Gastrocnemius medialis (tissue), 4 donors: ENCODE measurements around the gene ASCL1.

Source experiments
- POLR2A ChIP-seq, 2 donors: fragments of 450-650 bp; IDR thresholded peaks; one replicate each; pipeline ENCODE4 v1.6.1; 2017; ENCODE audit warnings: antibody characterized with exemption in 2 of 2, mild to moderate bottlenecking in 2 of 2, moderate library complexity in 2 of 2
- TF ChIP-seq, protein P1 (sequence below), 5 experiments: fragments of 450-650 bp in 3 of 5; fragments of 200-600 bp in 2 of 5; sonication (generic) in 2 of 5; IDR thresholded peaks in 4 of 5; conservative IDR thresholded peaks in 1 of 5; 1 replicate in 4 of 5; 2 replicates in 1 of 5; pipeline ENCODE4 v1.5.1; 2016 to 2019; ENCODE audit warnings: antibody characterized with exemption in 5 of 5, mild to moderate bottlenecking in 3 of 5, moderate library complexity in 3 of 5

DNA sequence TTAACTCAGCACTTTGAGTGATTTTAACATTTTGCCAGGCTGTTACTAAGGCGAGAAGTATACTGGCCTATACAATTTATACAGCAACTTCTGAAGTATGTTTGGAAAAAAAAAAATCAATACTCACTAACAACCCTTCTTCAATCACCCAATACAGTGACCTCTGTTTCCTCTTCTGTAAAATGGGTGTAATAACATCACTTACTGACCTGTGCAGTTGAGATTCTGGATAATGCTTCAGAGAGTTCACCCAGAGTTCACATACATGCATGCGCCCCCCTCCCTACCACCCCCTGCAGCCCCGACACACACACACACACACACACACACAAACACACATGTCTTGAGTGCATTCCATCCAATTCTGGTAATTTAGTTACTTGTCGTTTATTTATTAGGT, 49.6 kb upstream of the ASCL1 start:
- TF ChIP-seq, protein P1, sequence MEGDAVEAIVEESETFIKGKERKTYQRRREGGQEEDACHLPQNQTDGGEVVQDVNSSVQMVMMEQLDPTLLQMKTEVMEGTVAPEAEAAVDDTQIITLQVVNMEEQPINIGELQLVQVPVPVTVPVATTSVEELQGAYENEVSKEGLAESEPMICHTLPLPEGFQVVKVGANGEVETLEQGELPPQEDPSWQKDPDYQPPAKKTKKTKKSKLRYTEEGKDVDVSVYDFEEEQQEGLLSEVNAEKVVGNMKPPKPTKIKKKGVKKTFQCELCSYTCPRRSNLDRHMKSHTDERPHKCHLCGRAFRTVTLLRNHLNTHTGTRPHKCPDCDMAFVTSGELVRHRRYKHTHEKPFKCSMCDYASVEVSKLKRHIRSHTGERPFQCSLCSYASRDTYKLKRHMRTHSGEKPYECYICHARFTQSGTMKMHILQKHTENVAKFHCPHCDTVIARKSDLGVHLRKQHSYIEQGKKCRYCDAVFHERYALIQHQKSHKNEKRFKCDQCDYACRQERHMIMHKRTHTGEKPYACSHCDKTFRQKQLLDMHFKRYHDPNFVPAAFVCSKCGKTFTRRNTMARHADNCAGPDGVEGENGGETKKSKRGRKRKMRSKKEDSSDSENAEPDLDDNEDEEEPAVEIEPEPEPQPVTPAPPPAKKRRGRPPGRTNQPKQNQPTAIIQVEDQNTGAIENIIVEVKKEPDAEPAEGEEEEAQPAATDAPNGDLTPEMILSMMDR (IDR thresholded peaks at IDR 0.05 in 4 of 5, conservative IDR thresholded peaks at IDR 0.05 in 1 of 5) = no peak
- no peak for TF ChIP-seq POLR2A (IDR thresholded peaks at IDR 0.05)
